RWPE1 (cell line): ENCODE measurements around the gene PCDHB7.
"Not testable (repeated sequence)": the region's sequence is repeated elsewhere in the genome, so short reads cannot be mapped to it uniquely, and the experiment has no call there.

ENCODE experiments used
- CTCF ChIA-PET: fragments of 350-600 bp; sonication (Branson Sonifier 250); formaldehyde crosslinking; extraction: SDS; loops from one replicate; lab custom pipeline; 2021; lab: Yijun Ruan, JAX
- POLR2A ChIA-PET: fragments of 400-600 bp; formaldehyde crosslinking; extraction: SDS; loops from one replicate; lab custom pipeline; 2020; ENCODE audit warnings: antibody characterized with exemption; ENCODE audit not compliant: low non-redundant PET; lab: Yijun Ruan, JAX
- DNase-seq: peaks from one replicate; pipeline ENCODE4 v3.0.0; 2012; ENCODE audit warnings: low spot score
- H3K27ac ChIP-seq: fragments of 450-650 bp; 2 replicates; pipeline ENCODE4 v1.5.1; 2017
- CTCF ChIP-seq: fragments of 450-650 bp; conservative IDR thresholded peaks from 2 replicates; pipeline ENCODE4 v1.5.1; 2017; ENCODE audit warnings: low read depth, mild to moderate bottlenecking

Gene PCDHB7

GRCh38 chr5:141175933-141176332 lies 3.5 kb downstream of the PCDHB7 start:
- ChIA-PET POLR2A (no interaction called here), CTCF (no interaction called here)
- no peak for TF ChIP-seq CTCF
- no peak overlapping the region for H3K27ac ChIP-seq
- DNase-seq: no peak

DNA sequence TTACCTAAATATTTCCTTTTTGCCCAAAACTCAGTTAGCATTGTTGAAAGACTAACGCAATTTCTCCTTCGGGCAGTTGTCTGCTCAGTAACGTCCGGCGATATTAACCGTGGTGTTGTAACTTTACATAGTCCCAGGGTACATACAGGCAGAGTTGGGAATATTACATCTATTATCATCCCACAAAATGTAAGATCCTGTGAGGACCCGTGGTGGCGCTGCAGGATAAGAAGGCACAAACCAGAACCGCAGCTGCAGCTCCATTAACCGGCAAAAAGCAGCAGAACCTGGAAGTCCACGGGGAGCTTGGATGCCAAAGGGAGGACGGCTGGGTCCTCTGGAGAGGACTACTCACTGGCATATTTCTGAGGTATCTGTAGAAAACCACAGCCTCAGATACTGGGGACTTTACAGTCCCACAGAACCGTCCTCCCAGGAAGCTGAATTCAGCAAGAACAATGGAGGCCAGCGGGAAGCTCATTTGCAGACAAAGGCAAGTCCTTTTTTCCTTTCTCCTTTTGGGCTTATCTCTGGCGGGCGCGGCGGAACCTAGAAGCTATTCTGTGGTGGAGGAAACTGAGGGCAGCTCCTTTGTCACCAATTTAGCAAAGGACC lies 5.2 kb downstream of the PCDHB7 start, which contains the start of gene PCDHB8:
TSS of gene PCDHB8 (plus strand) at position 214 of the 615 bp plus-strand sequence. CDS start at position 459, 245 bp downstream.
- POLR2A ChIA-PET, H3K27ac ChIP-seq, CTCF ChIA-PET, DNase-seq: not testable (repeated sequence)

GRCh38 chr5:141179371-141179770 lies 6.9 kb downstream of the PCDHB7 start:
- DNase-seq, CTCF ChIA-PET, H3K27ac ChIP-seq, POLR2A ChIA-PET: not testable (repeated sequence)

- CTCF ChIA-PET, DNase-seq, POLR2A ChIA-PET, H3K27ac ChIP-seq: not testable (repeated sequence)
Observed at GRCh38 chr5:141179876-141180275, 7.4 kb downstream of the PCDHB7 start.

GRCh38 chr5:141180313-141180712 lies 7.9 kb downstream of the PCDHB7 start:
- no peak for DNase-seq
- ChIA-PET POLR2A (no interaction called here), CTCF (interaction anchor here (0.5 kb wide), 1 partner anchor 65 kb away, joined by 3 read pairs; no protein-coding TSS in a partner anchor)
- no peak overlapping the region for H3K27ac ChIP-seq
- TF ChIP-seq CTCF: no peak

DNA sequence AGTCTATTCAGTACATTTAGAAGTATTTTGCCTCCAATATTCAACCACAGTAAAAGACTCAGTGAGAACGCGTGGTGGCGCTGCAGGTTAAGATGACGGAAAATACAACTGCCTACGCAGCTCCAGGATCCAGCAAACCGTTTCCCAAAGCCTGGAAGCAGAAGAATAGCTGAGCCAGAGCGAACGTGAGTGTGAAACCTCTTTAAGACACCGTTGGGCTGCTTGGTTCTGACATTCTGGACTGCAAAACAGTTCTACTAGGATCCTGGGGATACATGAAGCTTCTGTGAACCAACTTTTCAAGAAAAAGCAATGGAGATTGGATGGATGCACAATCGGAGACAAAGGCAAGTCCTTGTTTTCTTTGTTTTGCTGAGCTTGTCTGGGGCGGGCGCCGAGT lies 9.8 kb downstream of the PCDHB7 start, which contains the start of gene PCDHB16:
TSS of gene PCDHB16 (plus strand) at position 140 of the 400 bp plus-strand sequence. CDS start at position 313, 173 bp downstream.
- POLR2A ChIA-PET: no interaction called here
- peak; percentile 30 for TF ChIP-seq CTCF
- DNase-seq: no peak
- H3K27ac ChIP-seq: no peak within 1 kb of the TSS
- CTCF ChIA-PET: interaction anchor here (0.5 to 0.8 kb wide), 3 partner anchors 8 to 139 kb away, joined by 3 to 7 read pairs (median 4); partner anchors contain the start of gene TAF7

DNA sequence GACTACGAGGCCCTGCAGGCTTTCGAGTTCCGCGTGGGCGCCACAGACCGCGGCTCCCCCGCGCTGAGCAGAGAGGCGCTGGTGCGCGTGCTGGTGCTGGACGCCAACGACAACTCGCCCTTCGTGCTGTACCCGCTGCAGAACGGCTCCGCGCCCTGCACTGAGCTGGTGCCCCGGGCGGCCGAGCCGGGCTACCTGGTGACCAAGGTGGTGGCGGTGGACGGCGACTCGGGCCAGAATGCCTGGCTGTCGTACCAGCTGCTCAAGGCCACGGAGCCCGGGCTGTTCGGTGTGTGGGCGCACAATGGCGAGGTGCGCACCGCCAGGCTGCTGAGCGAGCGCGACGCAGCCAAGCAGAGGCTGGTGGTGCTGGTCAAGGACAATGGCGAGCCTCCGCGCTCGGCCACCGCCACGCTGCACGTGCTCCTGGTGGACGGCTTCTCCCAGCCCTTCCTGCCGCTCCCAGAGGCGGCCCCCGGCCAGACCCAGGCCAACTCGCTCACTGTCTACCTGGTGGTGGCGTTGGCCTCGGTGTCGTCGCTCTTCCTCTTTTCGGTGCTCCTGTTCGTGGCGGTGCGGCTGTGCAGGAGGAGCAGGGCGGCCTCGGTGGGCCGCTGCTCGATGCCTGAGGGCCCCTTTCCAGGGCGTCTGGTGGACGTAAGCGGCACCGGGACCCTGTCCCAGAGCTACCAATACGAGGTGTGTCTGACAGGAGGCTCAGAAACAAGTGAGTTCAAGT lies 11.8 kb downstream of the PCDHB7 start:
- CTCF ChIA-PET, DNase-seq, H3K27ac ChIP-seq, POLR2A ChIA-PET: not testable (repeated sequence)

DNA sequence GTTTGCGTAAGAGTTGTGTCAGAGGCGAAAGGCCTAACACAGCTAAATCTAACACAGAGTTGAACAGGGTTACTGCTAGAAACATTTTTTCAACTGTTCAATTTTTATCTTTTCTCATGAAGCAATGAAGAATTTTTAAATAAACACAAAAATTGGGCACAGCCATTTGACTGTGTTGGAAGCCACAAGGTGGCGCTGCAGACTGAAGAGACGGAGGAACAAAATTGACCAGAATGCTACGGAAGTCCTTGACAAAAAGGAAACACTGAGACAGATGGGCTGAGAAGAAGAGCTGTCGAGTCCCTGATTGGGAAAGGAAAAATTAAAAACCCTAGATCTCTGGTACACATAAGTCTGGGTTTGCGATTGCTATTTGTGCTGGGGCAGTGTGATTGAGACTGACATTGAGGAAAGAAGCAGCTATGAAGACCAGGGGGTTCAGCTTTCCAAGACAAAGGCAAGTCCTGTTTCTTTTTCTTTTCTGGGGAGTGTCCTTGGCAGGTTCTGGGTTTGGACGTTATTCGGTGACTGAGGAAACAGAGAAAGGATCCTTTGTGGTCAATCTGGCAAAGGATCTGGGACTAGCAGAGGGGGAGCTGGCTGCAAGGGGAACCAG lies 14.6 kb downstream of the PCDHB7 start, which contains the start of gene PCDHB9:
TSS of gene PCDHB9 (plus strand) at position 265 of the 616 bp plus-strand sequence. CDS start at position 423, 158 bp downstream.
- peak; percentile 68 for TF ChIP-seq CTCF
- ChIA-PET POLR2A (no interaction called here), CTCF (interaction anchor here (0.5 to 1.9 kb wide), 9 partner anchors 10 to 231 kb away, joined by 3 to 7 read pairs (median 3); partner anchors contain the start of gene PCDHGB7)
- DNase-seq: no peak
- H3K27ac ChIP-seq: no peak within 1 kb of the TSS

GRCh38 chr5:141188682-141189081 lies 16.2 kb downstream of the PCDHB7 start:
- H3K27ac ChIP-seq, DNase-seq, CTCF ChIA-PET, POLR2A ChIA-PET: not testable (repeated sequence)

DNA sequence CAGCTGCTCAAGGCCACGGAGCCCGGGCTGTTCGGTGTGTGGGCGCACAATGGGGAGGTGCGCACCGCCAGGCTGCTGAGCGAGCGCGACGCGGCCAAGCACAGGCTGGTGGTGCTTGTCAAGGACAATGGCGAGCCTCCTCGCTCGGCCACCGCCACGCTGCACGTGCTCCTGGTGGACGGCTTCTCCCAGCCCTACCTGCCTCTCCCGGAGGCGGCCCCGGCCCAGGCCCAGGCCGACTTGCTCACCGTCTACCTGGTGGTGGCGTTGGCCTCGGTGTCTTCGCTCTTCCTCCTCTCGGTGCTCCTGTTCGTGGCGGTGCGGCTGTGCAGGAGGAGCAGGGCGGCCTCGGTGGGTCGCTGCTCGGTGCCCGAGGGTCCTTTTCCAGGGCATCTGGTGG lies 16.7 kb downstream of the PCDHB7 start:
- DNase-seq, CTCF ChIA-PET, POLR2A ChIA-PET, H3K27ac ChIP-seq: not testable (repeated sequence)
